ENCODE data around the gene MED15.
"Not testable (repeated sequence)": the region's sequence is repeated elsewhere in the genome, so short reads cannot be mapped to it uniquely, and the experiment has no call there.

The MED15 gene

DNA sequence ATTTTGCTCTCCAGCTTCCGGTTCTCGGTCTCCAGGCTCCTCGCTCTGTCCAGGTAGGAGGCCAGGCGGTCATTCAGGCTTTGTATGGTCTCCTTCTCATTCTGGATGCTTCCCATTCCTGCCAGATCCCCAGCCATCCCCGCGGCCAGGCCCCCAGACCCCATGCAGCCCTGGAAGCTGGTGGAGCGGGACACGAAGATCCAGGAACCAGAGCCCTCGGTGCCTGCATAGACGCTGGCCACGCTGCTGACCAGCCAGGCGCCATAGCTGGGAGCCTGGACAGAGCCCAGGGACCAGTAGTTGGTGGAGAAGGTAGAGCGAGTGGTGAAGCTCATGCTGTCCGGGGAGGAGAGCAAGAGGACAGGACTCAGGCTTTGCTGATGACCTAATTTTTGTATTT, 23.6 kb upstream of the MED15 start:
- no peak for DNase-seq

DNA sequence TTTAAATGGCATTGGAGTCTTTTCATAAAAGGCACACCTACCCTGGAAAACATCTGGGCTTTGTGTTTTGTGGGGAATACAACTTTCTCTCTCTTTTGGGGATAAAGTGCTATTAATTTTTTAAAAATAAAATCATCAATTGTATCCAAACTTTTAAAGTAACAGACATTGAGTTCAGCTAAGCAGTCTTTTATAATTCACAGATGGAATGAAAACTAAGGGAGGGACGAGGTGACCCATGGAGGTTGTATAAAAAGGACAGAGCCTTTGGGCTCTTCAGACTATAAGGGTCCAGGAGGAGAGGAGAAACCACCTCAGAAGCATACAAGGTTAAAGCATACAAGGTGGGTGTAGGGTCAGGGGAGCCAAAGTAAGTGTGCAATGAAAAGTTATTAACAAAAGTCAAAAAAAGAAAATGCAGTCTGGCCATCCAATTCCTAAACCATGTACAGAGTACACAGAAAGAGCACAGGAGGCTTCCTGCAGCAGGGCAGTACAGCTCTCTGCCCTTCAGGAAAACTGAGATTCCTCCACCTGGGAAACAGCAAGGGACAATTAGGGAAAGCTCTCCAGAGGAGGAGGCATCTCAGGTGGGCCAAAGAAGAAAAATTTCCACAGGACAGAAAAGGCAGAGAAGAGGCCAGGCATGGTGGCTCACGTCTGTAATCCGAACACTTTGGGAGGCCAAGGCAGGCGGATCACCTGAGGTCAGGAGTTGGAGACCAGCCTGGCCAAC, 22.3 kb upstream of the MED15 start:
- DNase-seq: no peak

DNA sequence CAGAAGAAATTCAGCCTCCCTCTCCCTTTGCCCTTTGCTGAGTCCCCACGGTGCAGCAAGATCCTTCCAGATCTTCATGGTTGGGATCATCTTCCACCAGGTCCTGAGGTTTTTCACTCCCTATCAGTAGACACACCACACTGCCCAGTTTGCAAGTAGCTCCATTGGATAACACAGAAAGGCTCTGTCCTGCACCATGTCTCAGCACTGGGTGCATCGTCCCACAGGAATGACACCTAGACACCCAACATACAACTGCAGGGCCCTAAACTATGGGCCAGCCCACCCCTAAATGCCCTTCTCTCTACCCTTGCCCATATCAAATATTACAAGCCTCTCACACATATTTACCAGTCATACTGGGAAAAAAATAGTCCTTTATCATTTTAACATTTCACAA, 21.2 kb upstream of the MED15 start:
- no peak for DNase-seq

DNA sequence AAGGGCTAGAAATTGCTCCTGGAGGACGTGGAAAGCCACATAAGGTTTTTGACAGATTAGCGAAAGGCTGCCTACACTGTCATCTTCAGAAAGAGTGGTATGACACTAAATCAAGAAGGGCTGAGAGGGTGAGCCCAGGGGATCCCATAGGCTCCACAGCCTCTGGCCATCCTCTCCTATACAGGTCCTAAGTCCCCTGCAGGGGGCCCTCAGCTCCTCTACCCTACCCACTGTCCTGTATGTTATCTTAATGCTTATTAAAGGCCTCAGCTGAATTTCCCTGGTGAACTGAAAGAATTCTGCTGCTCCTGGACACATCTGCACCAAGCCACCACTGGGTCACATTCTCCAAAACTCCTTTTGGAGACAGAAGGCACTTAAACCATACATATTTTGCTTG, 19.7 kb upstream of the MED15 start:
- no peak for DNase-seq

DNA sequence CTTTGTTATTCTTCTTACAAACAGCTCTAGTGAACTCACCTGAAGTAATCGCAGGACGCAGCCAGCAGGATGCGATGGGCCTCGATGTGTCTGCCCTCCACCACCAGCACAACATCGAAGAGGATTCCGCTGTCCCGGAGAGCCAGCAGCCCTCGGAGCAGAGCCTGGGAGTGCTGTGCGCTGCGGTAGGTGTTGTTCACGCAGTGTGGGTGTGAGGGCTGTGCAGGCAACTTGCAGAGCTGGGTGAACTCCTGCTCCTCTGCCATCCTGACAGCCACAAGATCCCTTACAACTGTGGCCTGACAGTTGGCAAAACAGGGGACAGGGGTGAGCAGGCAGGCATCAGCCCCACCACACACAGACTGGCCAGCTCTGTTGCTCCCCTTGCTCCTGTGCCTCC, 18.5 kb upstream of the MED15 start:
- no peak for DNase-seq

DNA sequence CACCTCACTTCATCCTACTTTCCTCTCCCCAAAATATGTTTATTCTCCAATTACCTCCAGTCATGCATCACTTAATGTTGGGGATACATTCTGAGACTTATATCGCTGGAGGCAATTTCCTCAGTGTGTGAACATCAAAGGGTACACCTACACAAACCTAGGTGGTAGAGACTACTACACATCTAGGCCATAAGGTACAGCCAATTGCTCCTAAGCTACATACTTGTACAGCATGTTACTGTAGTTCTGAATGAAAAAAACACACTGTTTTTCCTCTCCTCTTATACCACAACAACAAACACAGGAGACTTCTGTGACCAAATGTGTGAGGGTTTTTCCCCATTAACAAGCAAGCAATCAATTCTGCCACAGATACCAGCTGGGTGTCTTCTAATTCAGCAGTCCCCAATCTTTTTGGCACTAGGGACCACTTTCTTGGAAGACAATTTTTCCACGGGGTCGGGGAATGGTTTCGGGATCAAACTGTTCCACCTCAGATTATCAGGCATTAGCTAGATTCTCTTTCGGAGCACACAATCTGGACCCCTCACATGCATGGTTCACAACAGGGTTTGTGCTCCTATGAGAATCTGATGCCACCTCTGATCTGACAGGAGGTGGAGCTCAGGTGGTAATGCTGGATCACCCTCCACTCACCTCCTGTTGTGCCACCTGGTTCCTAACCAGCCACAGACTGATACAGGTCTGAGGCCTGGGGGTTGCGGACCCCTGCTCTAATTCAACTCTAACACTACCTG, 17.0 kb upstream of the MED15 start:
- no peak for DNase-seq

DNA sequence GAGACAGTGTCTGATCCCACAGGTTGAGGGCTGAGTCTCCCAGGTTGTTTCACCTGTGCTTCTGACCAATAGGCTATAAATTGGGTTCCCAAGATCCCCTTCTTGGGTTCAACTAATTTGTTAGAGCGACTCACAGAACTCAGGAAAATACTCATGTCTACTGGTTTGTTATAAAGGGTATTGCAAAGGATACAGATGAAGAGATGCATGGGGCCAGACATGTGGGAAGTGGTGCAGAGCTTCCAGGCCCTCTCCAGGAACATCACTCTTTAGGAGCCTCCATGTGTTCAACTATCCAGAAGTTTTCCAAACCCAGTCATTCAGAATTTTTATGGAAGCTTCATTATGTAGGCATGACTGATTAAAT, 16.5 kb upstream of the MED15 start:
- no peak for DNase-seq

DNA sequence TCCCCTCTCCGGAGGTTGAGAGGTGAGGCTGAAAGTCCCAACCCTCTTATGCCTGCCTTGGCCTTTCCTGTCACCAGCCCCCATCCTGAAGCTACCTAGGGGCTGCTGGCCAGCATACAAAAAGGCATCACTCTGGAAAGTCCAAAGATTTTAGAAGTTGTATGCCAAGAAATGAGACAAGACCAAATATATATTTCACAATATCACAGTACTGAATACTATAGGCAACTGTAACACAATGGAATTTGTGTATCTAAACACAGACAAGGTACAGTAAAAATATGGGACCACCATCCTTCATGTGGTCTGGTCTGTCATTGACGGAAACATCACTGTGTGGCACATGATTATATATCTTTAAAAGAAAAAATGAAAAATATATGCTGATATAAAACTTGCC, 16.1 kb upstream of the MED15 start:
- no peak for DNase-seq

DNA sequence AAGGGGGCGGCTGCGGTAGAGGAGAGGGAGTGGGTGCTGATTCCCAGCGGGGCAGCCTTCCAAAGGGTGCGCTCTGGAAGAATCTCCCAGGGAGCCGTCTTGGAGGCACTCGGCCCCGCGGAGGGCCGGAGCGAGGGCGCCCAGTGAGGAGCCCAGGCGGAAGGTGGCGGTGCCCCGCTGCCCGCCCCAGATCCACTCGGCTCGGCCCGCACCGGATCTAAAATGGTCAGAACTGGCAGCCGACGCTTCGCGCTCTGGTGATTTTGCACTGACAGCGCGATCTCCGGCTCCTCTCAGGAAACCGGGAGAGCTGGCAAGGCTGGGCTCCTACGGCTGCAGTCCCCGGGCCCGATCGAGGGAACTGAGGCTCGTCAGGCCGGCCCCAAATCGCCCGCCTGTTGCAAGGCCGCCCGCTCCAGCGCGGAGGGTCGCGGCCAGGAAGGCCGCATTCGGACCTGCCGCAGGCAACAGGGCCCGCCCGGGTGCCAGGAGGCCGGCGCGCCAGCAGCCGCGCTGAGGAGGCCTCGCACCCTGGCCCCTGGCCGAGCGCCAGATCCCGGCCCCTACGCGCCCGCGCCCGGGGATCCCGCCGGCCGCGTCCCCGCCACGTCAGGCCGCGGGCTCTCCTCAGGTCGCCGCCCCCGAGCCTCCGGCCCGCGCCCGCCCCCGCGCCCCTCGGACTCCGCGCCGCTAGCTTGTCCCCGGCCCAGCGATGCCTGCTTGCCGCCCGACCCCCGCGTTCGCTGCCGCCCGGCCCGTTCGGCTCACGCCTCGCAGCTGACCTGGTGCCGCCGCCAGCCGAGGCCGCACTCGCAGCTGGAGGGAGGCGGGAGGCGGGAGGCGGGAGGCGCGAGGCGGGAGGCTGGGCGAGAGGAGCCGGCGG, 12.2 kb upstream of the MED15 start, which contains the start of gene KLHL22:
Gene KLHL22, minus strand, starts transcription at position 818 of the 883 bp plus-strand sequence. CDS start 6,584 bp downstream, outside the sequence.
- peak; percentile 56 for DNase-seq

DNA sequence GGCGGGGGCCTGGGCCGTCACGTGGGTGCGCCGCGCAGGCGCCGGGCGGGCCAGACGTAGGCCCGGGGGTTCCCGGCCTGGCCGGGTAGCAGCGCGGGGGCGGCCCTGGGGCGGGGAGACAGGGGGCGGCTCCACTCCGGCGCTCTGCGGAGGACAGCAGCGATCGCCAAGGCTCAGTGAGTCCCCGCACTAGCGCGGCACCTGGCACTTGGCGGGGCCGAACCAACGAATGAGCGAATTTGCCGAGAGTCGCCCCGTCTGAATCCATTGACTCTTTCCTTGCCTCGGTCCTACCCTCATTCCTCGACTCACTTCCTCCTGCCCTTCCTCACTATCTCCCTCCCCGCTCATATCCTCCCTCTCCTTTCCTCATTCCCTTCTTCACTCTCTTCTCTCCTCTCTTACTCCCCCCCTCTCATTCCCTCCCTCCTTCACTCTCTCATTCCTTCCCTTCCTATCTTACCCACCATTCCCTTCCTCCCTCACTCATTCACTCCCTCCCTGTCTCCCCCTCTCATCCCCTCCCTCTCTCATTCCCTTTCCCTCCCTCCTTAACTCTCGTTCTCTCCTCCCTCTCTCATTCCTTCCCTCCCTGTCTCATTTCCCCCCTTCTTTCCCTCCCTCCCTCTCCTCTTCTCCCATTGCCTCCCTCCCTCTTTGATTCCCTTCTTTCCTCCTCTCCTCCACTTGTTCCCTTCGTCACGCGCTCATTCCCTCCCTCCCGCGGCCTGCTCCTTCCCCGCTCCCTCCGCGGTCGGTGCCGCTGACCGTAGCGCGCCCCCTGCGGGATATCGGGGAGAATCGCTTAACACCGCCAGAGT, 11.3 kb upstream of the MED15 start:
- DNase-seq: peak; percentile 88

DNA sequence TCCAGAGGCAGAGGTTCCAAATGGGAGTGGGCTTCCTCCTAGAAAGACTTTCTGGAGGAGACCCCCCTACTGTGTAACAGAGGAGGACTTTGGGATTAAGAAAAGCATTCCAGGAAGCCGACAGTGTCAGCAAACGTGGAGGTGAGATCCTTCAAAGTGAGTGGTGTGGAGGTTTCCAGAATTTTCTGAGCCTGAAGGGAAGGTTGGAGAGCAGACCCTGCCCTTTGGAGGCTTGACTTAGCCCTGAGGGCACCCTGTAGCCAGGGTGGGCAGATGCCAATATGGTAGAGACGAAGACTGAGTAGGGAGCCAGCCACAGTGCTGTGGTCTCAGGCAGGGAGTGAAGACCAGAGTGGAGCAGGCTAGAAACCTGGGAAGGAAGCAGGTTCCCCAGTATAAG, 10.0 kb upstream of the MED15 start:
- no peak for DNase-seq

DNA sequence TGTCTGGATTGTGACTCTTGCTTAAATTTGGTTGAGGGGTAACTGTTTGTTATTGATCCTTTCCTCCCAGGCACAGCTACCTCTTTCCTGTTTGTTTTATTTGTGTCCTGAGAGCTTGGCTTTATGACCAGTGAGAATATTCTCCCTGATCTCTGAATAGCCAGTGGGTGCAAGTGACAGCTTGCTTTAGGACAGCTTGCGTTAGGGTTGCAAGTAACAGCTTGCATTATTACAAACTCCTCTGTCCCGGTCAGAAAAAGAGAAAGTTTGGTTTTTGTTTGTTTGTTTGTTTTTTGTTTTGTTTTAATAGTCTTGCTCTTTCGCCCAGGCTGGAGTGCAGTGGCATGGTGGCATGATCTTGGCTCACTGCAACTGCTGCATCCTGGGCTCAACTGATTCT, 8.5 kb upstream of the MED15 start:
- DNase-seq: no peak

DNA sequence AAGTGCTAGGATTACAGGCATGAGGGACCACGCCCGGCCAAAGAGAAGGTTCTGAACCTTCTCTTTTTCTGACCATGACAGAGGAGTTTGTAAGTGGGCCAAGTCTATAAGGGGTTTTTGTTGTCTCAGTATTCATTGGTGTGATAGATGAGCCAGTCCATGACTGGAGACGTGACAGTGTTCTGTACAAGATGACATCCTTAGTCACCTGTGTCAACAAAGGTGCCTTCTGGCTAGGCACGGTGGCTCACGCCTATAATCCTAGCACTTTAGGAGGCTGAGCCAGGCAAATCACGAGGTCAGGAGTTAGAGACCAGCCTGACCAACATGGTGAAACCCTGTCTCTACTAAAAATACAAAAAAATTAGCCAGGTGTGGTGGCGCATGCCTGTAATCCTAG, 7.6 kb upstream of the MED15 start:
- no peak for DNase-seq

DNA sequence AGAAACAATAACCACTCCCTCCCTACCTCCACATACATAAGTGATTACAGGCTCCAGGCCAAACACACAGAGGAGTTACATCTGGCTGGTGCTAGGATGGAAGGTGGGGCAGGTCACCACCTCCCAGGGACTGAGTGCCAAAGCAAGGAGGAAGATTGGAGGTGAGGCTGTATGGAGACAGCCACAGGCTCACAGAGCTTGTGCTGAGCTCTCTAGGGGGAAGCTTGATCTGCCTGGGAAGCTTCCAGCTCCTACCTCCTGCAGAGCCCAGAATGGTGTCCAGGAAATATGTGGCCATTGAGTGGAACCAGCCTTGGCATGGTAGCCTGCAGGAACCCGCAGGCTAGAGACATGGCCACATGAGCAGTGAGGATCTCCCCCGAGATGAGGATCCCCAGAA, 3.6 kb upstream of the MED15 start:
- no peak for DNase-seq

DNA sequence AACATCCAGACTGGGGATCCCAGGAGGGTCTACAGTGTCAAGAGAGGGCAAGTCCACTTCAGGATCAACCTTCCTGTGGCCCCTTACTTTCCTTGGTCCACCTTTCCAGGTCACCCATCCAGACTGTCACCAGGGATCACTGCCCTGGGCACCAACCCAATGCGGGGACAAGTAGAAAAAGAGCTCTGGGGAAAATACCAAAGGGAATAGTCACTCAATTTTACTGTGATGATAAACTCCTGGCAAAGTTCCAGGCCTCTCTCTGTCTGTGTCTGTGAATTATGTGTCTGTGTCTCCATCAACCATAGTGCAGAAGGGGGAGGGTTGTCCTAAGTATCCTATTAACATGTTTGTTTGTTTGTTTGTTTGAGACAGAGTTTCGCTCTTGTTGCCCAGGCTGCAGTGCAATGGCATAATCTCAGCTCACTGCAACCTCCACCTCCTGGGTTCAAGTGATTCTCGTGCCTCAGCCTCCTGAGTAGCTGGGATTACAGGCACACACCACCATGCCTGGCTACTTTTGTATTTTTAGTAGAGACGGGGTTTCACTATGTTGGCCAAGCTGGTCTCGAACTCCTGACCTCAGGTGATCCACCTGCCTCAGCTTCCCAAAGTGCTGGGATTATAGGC, 3.0 kb upstream of the MED15 start:
- DNase-seq: not testable (repeated sequence)

DNA sequence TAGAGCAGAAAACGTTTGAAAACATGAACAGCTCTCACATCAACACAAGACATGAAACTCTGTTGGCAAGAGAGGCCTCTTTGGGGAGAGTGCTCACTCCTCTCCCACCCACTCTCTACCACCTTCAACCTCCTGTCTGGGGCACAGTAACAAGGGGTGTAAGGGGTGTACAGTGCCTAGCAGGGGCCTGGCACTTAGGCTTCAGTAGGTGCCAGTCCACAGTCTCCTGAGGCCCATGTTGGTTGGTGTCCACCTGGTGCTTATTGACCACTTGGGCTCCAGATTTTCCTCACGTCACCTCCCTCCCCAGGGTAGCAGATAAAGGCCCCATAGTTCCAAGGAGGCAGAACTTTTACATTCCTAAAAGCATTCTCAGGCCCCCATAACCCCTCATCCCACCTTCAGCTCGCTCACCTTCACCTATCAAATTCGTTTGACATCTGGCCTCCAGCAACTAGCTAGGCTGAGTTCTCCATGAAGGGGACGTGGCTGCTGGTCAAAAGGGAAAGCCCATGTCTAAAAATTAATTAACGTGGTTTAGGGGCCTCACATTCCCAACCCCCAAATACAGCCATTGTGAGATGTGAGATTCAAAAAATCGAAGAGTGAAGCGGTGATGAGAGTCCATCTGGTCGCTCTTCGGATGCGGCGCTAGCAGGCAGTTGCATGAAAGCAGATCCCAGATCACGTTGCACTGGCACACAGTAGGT, 712 bp upstream of the MED15 start:
- no peak for DNase-seq

DNA sequence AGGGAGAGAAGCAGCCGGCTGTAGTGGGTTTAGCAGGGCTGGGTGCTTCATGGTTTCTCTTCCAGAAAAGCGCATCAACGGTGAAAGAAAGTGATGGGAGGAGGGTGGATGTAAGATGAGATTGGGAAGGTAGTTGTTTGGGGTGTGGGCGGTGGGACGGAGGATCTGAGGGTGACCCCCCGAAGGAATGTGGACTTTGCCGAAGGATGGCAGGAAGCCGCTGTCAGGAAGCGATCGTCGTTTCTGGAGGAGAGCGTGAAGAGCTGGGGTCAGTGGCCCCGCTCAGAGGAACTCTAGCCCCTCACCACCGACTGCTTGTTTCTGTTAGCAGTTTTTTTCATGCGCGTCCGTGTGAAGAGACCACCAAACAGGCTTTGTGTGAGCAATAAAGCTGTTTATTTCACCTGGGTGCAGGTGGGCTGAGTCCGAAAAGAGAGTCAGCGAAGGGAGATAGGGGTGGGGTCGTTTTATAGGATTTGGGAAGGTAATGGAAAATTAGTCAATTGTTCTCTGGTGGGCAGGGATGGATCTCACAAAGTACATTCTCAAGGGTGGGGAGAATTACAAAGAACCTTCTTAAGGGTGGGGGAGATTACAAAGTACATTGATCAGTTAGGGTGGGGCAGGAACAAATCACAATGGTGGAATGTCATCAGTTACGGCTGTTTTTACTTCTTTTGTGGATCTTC, 801 bp downstream of the MED15 start:
- DNase-seq: not testable (repeated sequence)

DNA sequence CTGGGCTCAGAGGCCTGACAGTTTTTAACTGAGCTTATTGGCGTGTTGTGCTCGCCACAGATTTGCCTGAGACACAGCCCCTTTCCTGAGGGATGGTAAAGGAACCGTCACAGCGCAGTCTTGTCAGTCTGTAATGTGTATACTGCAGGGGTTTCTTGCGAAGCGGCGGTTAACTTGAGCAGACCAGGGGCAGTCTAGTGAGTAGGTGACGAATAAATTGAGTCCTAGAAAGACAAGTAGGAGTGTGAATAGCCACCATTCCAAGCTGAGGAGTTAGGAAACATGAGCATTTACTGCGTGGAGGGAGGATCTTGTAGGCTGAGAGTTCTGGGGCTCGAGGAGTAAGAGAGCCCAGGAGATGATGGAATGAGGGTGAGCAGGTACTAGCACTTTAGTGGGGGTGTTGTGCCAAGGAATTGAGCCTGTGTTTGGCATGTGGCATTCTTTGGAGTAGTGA, 1.4 kb downstream of the MED15 start:
- DNase-seq: no peak

DNA sequence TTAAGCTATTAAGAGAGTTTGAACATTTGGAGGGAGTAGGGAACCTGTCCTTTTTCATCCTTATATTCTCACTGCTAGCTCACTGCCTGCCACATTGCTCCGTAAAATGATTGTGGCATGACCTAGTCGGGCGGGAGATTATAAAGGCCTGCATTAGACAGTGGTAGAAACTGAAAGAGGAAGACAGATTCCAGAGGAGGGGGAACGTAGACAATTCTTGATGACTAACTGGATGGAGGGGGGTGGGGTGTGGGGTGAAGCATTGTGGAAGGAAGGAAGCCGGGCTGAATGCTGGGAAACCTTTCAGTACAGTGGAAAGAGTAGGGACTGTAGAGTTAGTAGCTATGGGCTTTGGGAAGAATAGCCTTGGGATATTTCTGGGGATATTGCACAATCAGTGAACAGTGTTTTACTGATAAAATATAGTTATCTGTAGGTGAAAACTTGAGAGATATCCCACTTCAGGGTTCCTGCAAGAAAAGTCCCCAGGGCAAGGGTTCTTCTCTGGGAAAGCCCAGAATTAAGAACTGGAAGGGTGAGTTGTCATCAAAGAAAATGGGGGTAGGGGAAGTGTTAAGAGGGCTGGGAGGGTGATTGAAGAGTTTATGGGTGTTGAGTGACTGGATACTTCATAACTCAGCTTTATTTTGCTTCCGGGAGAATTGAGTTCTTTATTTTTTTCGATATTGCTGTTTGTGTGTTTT, 2.1 kb downstream of the MED15 start:
- no peak for DNase-seq
